Omental fat pad (tissue), 4 donors: ENCODE data around the gene FTHL17. TPM values are rescaled to one million over a fixed set of nuclear protein-coding genes. Genes with fewer than 3 reads are reported as not detected.

Experiments
- ATAC-seq: fragments of 150-250 bp; one replicate; pipeline ENCODE4 v1.9.1; 2016; ENCODE audit warnings: mild to moderate bottlenecking, moderate library complexity; ENCODE audit not compliant: low FRiP score
- DNase-seq: peaks from one replicate; pipeline ENCODE4 v3.0.0-alpha.2; 2019; ENCODE audit warnings: low spot score
- total RNA-seq, 4 donors: library from RNA; depleted of rRNA; stranded (reverse); fragments of >200 nt; gene quantifications; one replicate each; pipeline ENCODE4 v1.1.0, GENCODE V29; 2016
- TF ChIP-seq, protein P1 (sequence below), 3 donors: fragments of 450-650 bp; IDR thresholded peaks; one replicate each; pipeline ENCODE4 v1.5.1; 2016 to 2017; ENCODE audit warnings: antibody characterized with exemption in 3 of 3, mild to moderate bottlenecking in 3 of 3, moderate library complexity in 2 of 3

Gene FTHL17
- not detected for total RNA-seq

DNA sequence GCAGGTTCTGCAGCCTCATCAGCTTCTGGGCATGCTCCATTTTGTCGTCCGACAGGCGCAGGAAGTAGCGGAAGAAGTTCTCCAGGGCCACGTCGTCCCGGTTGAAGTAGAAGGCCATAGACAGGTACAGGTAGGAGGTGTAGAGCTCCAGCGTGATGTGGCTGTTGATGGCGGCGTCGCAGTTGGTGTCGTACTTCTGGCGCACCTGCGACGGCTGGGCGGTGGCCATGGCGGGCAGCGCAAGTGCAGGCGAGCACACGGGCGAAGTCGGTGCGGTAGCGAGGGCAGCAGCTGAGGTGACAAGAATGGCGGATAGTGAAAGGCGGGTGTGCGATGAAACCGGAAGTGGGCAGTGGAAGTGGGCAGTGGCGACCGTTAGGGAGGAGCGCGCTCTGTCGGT is at the start of gene FTHL17:
FTHL17 (minus strand) TSS at position 317 of the 400 bp plus-strand sequence; CDS start at position 229, 88 bp downstream.
- no peak for ATAC-seq
- DNase-seq: no peak
- TF ChIP-seq, protein P1, sequence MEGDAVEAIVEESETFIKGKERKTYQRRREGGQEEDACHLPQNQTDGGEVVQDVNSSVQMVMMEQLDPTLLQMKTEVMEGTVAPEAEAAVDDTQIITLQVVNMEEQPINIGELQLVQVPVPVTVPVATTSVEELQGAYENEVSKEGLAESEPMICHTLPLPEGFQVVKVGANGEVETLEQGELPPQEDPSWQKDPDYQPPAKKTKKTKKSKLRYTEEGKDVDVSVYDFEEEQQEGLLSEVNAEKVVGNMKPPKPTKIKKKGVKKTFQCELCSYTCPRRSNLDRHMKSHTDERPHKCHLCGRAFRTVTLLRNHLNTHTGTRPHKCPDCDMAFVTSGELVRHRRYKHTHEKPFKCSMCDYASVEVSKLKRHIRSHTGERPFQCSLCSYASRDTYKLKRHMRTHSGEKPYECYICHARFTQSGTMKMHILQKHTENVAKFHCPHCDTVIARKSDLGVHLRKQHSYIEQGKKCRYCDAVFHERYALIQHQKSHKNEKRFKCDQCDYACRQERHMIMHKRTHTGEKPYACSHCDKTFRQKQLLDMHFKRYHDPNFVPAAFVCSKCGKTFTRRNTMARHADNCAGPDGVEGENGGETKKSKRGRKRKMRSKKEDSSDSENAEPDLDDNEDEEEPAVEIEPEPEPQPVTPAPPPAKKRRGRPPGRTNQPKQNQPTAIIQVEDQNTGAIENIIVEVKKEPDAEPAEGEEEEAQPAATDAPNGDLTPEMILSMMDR (IDR thresholded peaks at IDR 0.05): no peak

DNA sequence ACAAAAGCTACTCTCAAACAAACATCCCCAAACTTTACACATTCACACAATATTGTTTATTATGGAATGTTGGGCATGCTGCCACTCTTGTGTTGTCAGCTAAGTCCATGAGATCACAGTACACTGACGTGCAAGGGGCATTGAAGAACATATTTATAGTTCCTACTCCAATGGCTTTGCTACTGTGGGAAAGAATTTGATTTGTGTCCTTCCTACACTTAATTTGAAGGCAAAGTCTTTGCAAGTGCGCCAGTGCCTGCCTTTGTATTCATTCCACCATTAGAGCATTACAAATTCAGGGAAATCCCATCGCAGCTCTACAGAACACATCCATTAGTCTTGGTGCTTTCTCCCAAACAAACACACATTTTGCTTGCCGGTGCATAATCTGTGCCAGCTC is 45.4 kb upstream of the FTHL17 start:
- TF ChIP-seq, protein P1 (IDR thresholded peaks at IDR 0.05): no peak
- DNase-seq (no peak), ATAC-seq (no peak)

DNA sequence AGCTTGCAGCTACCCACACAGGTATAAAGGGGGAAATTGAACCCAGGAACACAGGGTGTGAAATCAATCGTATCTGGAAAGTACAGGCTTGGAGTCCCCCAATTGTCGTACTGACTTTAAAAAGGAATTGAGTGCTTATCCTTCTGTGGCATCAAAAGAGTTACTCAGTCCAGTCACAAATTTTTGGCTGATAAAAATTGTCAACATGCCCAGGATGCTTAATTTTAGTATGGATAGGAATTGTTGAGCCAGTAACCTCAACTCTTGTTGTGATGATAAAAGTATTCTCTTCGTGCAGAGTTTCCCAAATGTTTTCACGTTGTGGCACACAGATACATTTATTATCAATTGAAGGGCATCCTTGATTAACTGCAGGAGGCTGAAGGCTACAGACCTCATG is 43.6 kb upstream of the FTHL17 start:
- ATAC-seq: no peak
- TF ChIP-seq, protein P1 (IDR thresholded peaks at IDR 0.05): no peak
- no peak for DNase-seq

DNA sequence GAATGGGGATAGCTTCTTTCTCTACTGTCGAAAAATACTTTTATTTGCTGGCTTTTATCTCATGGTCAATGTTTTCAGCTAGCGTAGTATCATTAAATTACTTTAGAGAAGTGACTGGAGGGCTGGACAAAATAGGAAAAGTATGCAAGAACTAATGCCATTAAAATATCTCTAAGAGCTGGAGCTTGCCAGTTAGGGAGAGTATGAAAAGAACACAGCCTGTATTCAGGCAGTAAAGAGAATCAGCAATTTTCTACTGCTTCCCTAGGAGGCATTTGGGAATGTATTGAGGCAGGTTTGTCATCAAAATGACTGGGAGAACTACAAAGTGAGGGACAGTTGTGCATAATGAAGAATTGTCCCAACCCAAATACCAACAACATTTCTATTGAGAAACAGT is 43.0 kb upstream of the FTHL17 start:
- TF ChIP-seq, protein P1 (IDR thresholded peaks at IDR 0.05): no peak
- ATAC-seq (no peak), DNase-seq (no peak)

DNA sequence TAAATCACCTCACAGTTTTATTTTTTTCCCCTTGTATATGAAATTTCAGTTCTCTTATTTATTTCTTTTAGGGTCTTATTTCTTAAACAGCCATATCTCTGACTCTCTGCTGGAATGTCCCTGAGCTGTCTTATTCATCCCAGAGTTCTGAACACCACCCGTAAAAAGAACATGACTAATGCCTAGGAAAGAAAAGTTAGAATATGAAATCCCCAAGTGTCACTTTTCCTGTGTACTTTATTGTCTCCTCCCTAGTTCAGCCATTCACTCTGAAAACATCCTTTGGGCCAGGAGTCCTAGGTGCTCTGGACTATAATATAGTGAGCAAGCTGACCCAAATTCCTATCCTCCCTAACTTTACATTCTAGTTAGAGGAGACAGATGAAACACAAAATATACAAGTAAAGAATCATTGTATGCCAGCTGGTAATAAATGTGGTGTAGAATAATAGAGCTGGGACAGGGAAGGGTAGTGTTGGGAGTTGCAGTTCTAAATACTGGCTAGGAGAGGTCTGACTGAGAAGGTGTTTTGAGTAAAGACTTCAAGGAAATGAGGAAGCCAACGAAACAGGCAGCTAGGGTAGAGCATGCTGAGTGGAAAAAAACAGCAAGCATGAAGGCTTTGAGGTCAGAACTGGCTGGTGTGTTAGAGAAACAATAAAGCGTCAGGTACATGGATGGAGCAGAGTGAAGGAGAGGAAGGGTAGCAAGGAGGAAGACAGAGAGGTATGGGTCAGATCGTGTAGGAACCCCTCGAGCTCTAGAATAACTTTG is 40.6 kb upstream of the FTHL17 start:
- TF ChIP-seq, protein P1 (IDR thresholded peaks at IDR 0.05): no peak
- ATAC-seq: no peak
- DNase-seq: no peak

DNA sequence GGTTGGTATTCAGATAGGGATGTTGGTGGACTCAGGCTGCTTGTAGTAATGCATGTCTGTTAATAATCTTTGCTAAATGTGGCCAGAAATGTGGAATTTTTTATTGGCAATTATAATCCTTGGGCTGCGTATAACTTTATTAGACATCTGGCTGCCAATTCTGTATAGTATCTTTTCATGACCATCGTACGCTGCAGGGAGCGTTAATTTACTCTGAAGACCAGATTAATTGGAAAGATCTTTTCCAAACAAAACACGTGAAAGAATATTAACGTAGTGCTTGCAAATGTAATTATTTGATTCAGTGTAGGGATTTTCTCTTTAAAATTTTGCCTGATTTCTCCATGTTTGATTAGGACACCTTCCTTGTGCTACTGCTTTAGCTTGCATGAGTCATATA is 38.8 kb upstream of the FTHL17 start:
- no peak for ATAC-seq
- DNase-seq: no peak
- TF ChIP-seq, protein P1 (IDR thresholded peaks at IDR 0.05): no peak

DNA sequence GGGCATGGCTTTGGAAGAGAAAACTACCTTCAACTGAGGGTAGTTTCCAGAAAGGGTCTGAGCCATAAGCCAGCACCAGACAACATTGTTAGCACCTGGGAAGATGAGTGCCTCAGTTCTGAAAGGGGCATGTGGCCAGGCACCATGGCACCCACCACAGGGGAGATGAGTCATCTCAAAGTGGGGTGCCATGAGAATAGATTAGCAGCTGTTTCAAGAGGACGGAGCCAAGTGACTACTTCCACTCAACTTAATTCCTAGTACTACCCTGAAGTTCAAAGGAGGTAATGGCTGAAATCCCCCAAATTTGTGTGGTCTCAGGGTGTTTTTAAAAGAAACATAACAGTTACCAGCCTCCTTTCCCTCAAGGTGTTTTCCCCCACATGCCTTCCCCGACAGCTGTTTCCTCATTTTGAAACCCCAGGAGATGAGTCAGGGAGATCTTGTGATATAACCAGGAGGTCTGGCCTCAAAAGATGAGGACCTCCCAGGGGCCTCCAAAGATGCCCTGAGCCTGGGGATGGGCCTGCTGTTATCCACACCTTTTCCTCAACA is 27.8 kb upstream of the FTHL17 start:
- TF ChIP-seq, protein P1 (IDR thresholded peaks at IDR 0.05): no peak
- DNase-seq (no peak), ATAC-seq (no peak)
